B cell (primary cell): ENCODE results near the gene TAS2R14.

Experiments used
- EZH2 ChIP-seq: IDR thresholded peaks from 2 replicates; pipeline ENCODE4 v1.6.1; 2012; ENCODE audit warnings: borderline replicate concordance, low read depth, mild to moderate bottlenecking, moderate library complexity, low read length; ENCODE audit not compliant: insufficient read depth, poor library complexity, severe bottlenecking
- TF ChIP-seq, protein P1 (sequence below): fragments of 200-600 bp; IDR thresholded peaks from one replicate; pipeline ENCODE4 v1.8.0; 2022; ENCODE audit warnings: antibody characterized with exemption, mild to moderate bottlenecking

GRCh38 chr12:10939163-10939562 lies at the start of gene TAS2R14:
- TF ChIP-seq, protein P1, sequence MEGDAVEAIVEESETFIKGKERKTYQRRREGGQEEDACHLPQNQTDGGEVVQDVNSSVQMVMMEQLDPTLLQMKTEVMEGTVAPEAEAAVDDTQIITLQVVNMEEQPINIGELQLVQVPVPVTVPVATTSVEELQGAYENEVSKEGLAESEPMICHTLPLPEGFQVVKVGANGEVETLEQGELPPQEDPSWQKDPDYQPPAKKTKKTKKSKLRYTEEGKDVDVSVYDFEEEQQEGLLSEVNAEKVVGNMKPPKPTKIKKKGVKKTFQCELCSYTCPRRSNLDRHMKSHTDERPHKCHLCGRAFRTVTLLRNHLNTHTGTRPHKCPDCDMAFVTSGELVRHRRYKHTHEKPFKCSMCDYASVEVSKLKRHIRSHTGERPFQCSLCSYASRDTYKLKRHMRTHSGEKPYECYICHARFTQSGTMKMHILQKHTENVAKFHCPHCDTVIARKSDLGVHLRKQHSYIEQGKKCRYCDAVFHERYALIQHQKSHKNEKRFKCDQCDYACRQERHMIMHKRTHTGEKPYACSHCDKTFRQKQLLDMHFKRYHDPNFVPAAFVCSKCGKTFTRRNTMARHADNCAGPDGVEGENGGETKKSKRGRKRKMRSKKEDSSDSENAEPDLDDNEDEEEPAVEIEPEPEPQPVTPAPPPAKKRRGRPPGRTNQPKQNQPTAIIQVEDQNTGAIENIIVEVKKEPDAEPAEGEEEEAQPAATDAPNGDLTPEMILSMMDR: no peak
- TF ChIP-seq EZH2: no peak
